WTC11 (cell line): ENCODE data around the gene AMBRA1. TPM values are rescaled to one million over a fixed set of nuclear protein-coding genes. Genes with fewer than 3 reads are reported as not detected.

Experiments used
- ATAC-seq: fragments of 200-7000 bp; cut with Tn5 transposase; 2 replicates; pipeline ENCODE4 v1.10.0; 2021; ENCODE audit warnings: mild to moderate bottlenecking, moderate library complexity
- CTCF ChIA-PET: fragments of 300-600 bp; sonication (Branson Sonifier 250); formaldehyde crosslinking; loops from one replicate; lab custom pipeline; 2021; ENCODE audit warnings: antibody characterized with exemption; lab: Charles Lee
- POLR2A ChIA-PET: fragments of 350-600 bp; sonication (Branson Sonifier 250); formaldehyde crosslinking; loops from one replicate; lab custom pipeline; 2021; ENCODE audit warnings: antibody characterized with exemption; lab: Charles Lee
- DNase-seq: peaks from one replicate; pipeline ENCODE4 v3.0.0; 2021; ENCODE audit warnings: low spot score
- H3K27ac Mint-ChIP-seq: 2 replicates; pipeline ENCODE4 v1.8.0; 2021; ENCODE audit warnings: mixed read lengths
- H3K27me3 Mint-ChIP-seq: 2 replicates; pipeline ENCODE4 v1.8.0; 2021; ENCODE audit warnings: low read depth, mild to moderate bottlenecking, moderate library complexity, mixed read lengths
- H3K36me3 Mint-ChIP-seq: 2 replicates; pipeline ENCODE4 v1.8.0; 2021; ENCODE audit warnings: mixed read lengths
- H3K4me1 Mint-ChIP-seq: 2 replicates; pipeline ENCODE4 v1.8.0; 2022; ENCODE audit warnings: mixed read lengths
- H3K4me3 Mint-ChIP-seq: 2 replicates; pipeline ENCODE4 v1.8.0; 2021; ENCODE audit warnings: mild to moderate bottlenecking, moderate library complexity, mixed read lengths
- H3K9me3 Mint-ChIP-seq: 2 replicates; pipeline ENCODE4 v1.8.0; 2021; ENCODE audit warnings: mixed read lengths
- ARID4B ChIP-seq: sonication (generic); formaldehyde crosslinking; IDR thresholded peaks from 2 replicates; pipeline ENCODE4 v1.8.0; 2023; ENCODE audit warnings: missing genetic modification reagents, mild to moderate bottlenecking, borderline replicate concordance
- ATF3 ChIP-seq: sonication (generic); formaldehyde crosslinking; conservative IDR thresholded peaks from 2 replicates; pipeline ENCODE4 v1.8.1; 2022; ENCODE audit warnings: mild to moderate bottlenecking, missing genetic modification reagents
- CREB1 ChIP-seq: sonication (generic); formaldehyde crosslinking; IDR thresholded peaks from 2 replicates; pipeline ENCODE4 v1.8.0; 2023; ENCODE audit warnings: mild to moderate bottlenecking, missing genetic modification reagents
- CREM ChIP-seq: sonication (generic); formaldehyde crosslinking; IDR thresholded peaks from 2 replicates; pipeline ENCODE4 v1.8.1; 2022; ENCODE audit warnings: mild to moderate bottlenecking, missing genetic modification reagents, moderate library complexity
- ELF4 ChIP-seq: sonication (generic); formaldehyde crosslinking; IDR thresholded peaks from 2 replicates; pipeline ENCODE4 v1.8.1; 2022; ENCODE audit warnings: low read depth, mild to moderate bottlenecking, moderate library complexity, missing genetic modification reagents
- FOXK1 ChIP-seq: sonication (generic); formaldehyde crosslinking; IDR thresholded peaks from 2 replicates; pipeline ENCODE4 v1.8.0; 2022; ENCODE audit warnings: mild to moderate bottlenecking, moderate library complexity, missing genetic modification reagents
- GTF2I ChIP-seq: fragments of 250-450 bp; sonication (Bioruptor Pico); conservative IDR thresholded peaks from 2 replicates; pipeline ENCODE4 v1.4.0; 2021; ENCODE audit warnings: mild to moderate bottlenecking
- IRF2 ChIP-seq: sonication (generic); formaldehyde crosslinking; IDR thresholded peaks from 2 replicates; pipeline ENCODE4 v1.8.0; 2022; ENCODE audit warnings: low read depth, missing genetic modification reagents, borderline replicate concordance
- MAX ChIP-seq: sonication (generic); formaldehyde crosslinking; IDR thresholded peaks from 2 replicates; pipeline ENCODE4 v1.8.0; 2022; ENCODE audit warnings: mild to moderate bottlenecking, missing genetic modification reagents
- MLX ChIP-seq: sonication (generic); formaldehyde crosslinking; IDR thresholded peaks from 2 replicates; pipeline ENCODE4 v1.8.1; 2023; ENCODE audit warnings: mild to moderate bottlenecking, missing genetic modification reagents, moderate library complexity
- MXD4 ChIP-seq: fragments of 250-450 bp; sonication (Bioruptor Pico); IDR thresholded peaks from 2 replicates; pipeline ENCODE4 v1.8.0; 2021; ENCODE audit warnings: mild to moderate bottlenecking, moderate library complexity, borderline replicate concordance
- NFATC4 ChIP-seq: fragments of 250-450 bp; sonication (Bioruptor Pico); IDR thresholded peaks from 2 replicates; pipeline ENCODE4 v1.9.0; 2021; ENCODE audit warnings: mild to moderate bottlenecking
- NFE2L1 ChIP-seq: sonication (generic); formaldehyde crosslinking; IDR thresholded peaks from 2 replicates; pipeline ENCODE4 v1.8.1; 2023; ENCODE audit warnings: missing genetic modification reagents
- NR1H2 ChIP-seq: sonication (generic); formaldehyde crosslinking; IDR thresholded peaks from 2 replicates; pipeline ENCODE4 v1.9.0; 2021; ENCODE audit warnings: mild to moderate bottlenecking, moderate library complexity, missing genetic modification reagents
- RORB ChIP-seq: fragments of 250-450 bp; sonication (Bioruptor Pico); IDR thresholded peaks from 2 replicates; pipeline ENCODE4 v1.9.0; 2021; ENCODE audit warnings: mild to moderate bottlenecking
- SP1 ChIP-seq: sonication (generic); formaldehyde crosslinking; conservative IDR thresholded peaks from 2 replicates; pipeline ENCODE4 v1.8.1; 2022; ENCODE audit warnings: missing genetic modification reagents
- TCF7 ChIP-seq: sonication (generic); formaldehyde crosslinking; IDR thresholded peaks from 2 replicates; pipeline ENCODE4 v1.8.0; 2022; ENCODE audit warnings: mild to moderate bottlenecking, low read depth, missing genetic modification reagents, moderate library complexity
- ZNF121 ChIP-seq: sonication (generic); formaldehyde crosslinking; IDR thresholded peaks from 2 replicates; pipeline ENCODE4 v1.8.0; 2023; ENCODE audit warnings: missing genetic modification reagents
- ZNF232 ChIP-seq: sonication (generic); formaldehyde crosslinking; IDR thresholded peaks from 2 replicates; pipeline ENCODE4 v1.8.0; 2022; ENCODE audit warnings: mild to moderate bottlenecking, missing genetic modification reagents
- ZNF281 ChIP-seq: sonication (generic); formaldehyde crosslinking; IDR thresholded peaks from 2 replicates; pipeline ENCODE4 v1.8.0; 2023; ENCODE audit warnings: mild to moderate bottlenecking, missing genetic modification reagents
- total RNA-seq: library from RNA; stranded (reverse); gene quantifications from 3 replicates; pipeline ENCODE4 v1.2.3, GENCODE V29; 2021
- TF ChIP-seq, protein P1 (sequence below): sonication (generic); formaldehyde crosslinking; IDR thresholded peaks from 2 replicates; pipeline ENCODE4 v1.8.1; 2023; ENCODE audit warnings: mild to moderate bottlenecking, missing genetic modification reagents
- TF ChIP-seq, protein P2 (sequence below): fragments of 250-450 bp; sonication (Bioruptor Pico); IDR thresholded peaks from 2 replicates; pipeline ENCODE4 v1.8.0; 2021; ENCODE audit warnings: mild to moderate bottlenecking

AMBRA1 gene
- total RNA-seq, 1 experiment from 2014 or later: 35.0 TPM

GRCh38 chr11:46360878-46361277 lies 232.9 kb downstream of the AMBRA1 start (continued):
- TF ChIP-seq, protein P1, sequence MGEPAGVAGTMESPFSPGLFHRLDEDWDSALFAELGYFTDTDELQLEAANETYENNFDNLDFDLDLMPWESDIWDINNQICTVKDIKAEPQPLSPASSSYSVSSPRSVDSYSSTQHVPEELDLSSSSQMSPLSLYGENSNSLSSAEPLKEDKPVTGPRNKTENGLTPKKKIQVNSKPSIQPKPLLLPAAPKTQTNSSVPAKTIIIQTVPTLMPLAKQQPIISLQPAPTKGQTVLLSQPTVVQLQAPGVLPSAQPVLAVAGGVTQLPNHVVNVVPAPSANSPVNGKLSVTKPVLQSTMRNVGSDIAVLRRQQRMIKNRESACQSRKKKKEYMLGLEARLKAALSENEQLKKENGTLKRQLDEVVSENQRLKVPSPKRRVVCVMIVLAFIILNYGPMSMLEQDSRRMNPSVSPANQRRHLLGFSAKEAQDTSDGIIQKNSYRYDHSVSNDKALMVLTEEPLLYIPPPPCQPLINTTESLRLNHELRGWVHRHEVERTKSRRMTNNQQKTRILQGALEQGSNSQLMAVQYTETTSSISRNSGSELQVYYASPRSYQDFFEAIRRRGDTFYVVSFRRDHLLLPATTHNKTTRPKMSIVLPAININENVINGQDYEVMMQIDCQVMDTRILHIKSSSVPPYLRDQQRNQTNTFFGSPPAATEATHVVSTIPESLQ (CRISPR knock-in tag): no peak
- no peak for TF ChIP-seq NFE2L1 (CRISPR knock-in tag)
- no peak for TF ChIP-seq ATF3 (CRISPR knock-in tag)
- no peak for TF ChIP-seq ZNF281
- TF ChIP-seq ZNF232 (CRISPR knock-in tag): no peak
- no peak for TF ChIP-seq GTF2I (CRISPR knock-in tag)
- TF ChIP-seq MLX (CRISPR knock-in tag): no peak
- TF ChIP-seq MXD4 (CRISPR knock-in tag): no peak
- TF ChIP-seq NR1H2 (CRISPR knock-in tag): no peak

DNA sequence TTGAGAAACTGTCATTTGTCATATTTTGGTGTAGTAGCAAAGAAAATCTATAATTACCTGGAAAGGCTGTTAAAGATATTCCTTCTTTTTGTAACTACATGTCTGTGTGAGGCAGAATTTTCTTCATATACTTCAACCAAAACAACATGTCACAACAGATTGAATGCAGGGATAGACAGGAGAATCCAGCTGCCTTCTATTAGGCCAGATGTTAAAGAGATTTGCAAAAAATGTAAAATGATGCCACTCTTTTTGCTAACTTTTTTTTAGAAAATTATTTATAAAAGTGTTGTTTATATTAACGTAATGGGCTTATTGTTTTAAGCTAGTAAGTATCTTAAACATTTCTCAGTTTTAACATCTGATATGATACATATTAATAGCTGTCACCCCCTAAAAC lies 233.9 kb downstream of the AMBRA1 start:
- H3K4me3 Mint-ChIP-seq: no peak overlapping the region
- no peak for TF ChIP-seq IRF2 (CRISPR knock-in tag)
- TF ChIP-seq, protein P1 (CRISPR knock-in tag): no peak
- TF ChIP-seq, protein P2, sequence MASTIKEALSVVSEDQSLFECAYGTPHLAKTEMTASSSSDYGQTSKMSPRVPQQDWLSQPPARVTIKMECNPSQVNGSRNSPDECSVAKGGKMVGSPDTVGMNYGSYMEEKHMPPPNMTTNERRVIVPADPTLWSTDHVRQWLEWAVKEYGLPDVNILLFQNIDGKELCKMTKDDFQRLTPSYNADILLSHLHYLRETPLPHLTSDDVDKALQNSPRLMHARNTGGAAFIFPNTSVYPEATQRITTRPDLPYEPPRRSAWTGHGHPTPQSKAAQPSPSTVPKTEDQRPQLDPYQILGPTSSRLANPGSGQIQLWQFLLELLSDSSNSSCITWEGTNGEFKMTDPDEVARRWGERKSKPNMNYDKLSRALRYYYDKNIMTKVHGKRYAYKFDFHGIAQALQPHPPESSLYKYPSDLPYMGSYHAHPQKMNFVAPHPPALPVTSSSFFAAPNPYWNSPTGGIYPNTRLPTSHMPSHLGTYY (CRISPR knock-in tag): no peak
- TF ChIP-seq RORB: no peak
- TF ChIP-seq ELF4 (CRISPR knock-in tag): no peak
- TF ChIP-seq ZNF121 (CRISPR knock-in tag): no peak
- no peak for TF ChIP-seq ARID4B
- TF ChIP-seq SP1 (CRISPR knock-in tag): no peak
- TF ChIP-seq NFATC4 (CRISPR knock-in tag): no peak
- no peak for TF ChIP-seq CREB1 (CRISPR knock-in tag)
- no peak for TF ChIP-seq TCF7
- no peak for TF ChIP-seq MAX (CRISPR knock-in tag)
- no peak for TF ChIP-seq CREM (CRISPR knock-in tag)
- TF ChIP-seq FOXK1: no peak

More for the DNA sequence above, 233.9 kb downstream of the AMBRA1 start:
- ATAC-seq (no peak), DNase-seq (no peak)
- Mint-ChIP-seq H3K36me3 (peaks cover 2% of the 10 kb centered on the region; the same call in 1 of the 2 replicates), H3K9me3 (no peaks in the 10 kb centered on the region), H3K27ac (no peak overlapping the region), H3K27me3 (no peaks in the 10 kb centered on the region), H3K4me1 (peaks cover 38% of the 10 kb centered on the region)
- ChIA-PET CTCF (interaction anchor here (0.6 to 11.8 kb wide), 10 partner anchors 8 to 175 kb away, joined by 3 to 231 read pairs (median 4); no protein-coding TSS in a partner anchor), POLR2A (interaction anchor here (0.6 kb wide), 2 partner anchors 117 to 445 kb away, joined by 3 to 4 read pairs; no protein-coding TSS in a partner anchor)
